GM06990 (cell line): Measurements from ENCODE around the gene PAIP2B.

Source experiments
- DNase-seq: peaks from one replicate; pipeline ENCODE4 v3.0.0-alpha.2; 2011; ENCODE audit not compliant: insufficient read length; ENCODE audit errors: extremely low read depth
- H3K27me3 ChIP-seq: replicated peaks from 2 replicates; pipeline ENCODE4 v1.6.0; 2011; ENCODE audit warnings: low read length; ENCODE audit not compliant: control insufficient read depth, insufficient read depth
- H3K36me3 ChIP-seq: 2 replicates; pipeline ENCODE4 v1.5.1; 2011; ENCODE audit warnings: low read length; ENCODE audit not compliant: control insufficient read depth, insufficient read depth
- H3K4me3 ChIP-seq: replicated peaks from 2 replicates; pipeline ENCODE4 v1.5.1; 2011; ENCODE audit warnings: low read depth, mild to moderate bottlenecking, control low read depth, low read length
- CTCF ChIP-seq: IDR thresholded peaks from 2 replicates; pipeline ENCODE4 v1.5.1; 2011; ENCODE audit warnings: low read length, control low read depth, mild to moderate bottlenecking, inconsistent platforms; ENCODE audit not compliant: insufficient read depth, poor library complexity, severe bottlenecking

PAIP2B gene

GRCh38 chr2:71150082-71150816 is 76.7 kb downstream of the PAIP2B start:
- DNase-seq: no peak
- H3K4me3 ChIP-seq: no peak overlapping the region
- no peak for TF ChIP-seq CTCF
- H3K27me3 ChIP-seq: no peaks in the 10 kb centered on the region
- H3K36me3 ChIP-seq: peaks cover 18% of the 10 kb centered on the region

GRCh38 chr2:71148506-71149063 is 78.3 kb downstream of the PAIP2B start:
- H3K36me3 ChIP-seq: peaks cover 27% of the 10 kb centered on the region
- H3K27me3 ChIP-seq: no peaks in the 10 kb centered on the region
- no peak for DNase-seq
- H3K4me3 ChIP-seq: no peak overlapping the region
- TF ChIP-seq CTCF: no peak

- no peaks in the 10 kb centered on the region for H3K27me3 ChIP-seq
- no peak for TF ChIP-seq CTCF
- H3K36me3 ChIP-seq: peaks cover 24% of the 10 kb centered on the region
- H3K4me3 ChIP-seq: no peak overlapping the region
- no peak for DNase-seq
These were observed 83.1 kb downstream of the PAIP2B start for GRCh38 chr2:71143782-71144181.

GRCh38 chr2:71136174-71136573 is 90.7 kb downstream of the PAIP2B start:
- DNase-seq: no peak
- Histone ChIP-seq H3K4me3 (no peak overlapping the region), H3K36me3 (peaks cover 13% of the 10 kb centered on the region), H3K27me3 (no peaks in the 10 kb centered on the region)
- TF ChIP-seq CTCF: no peak

GRCh38 chr2:71133603-71134002 is 93.3 kb downstream of the PAIP2B start:
- no peak for DNase-seq
- TF ChIP-seq CTCF: no peak
- Histone ChIP-seq H3K27me3 (no peaks in the 10 kb centered on the region), H3K4me3 (no peak overlapping the region), H3K36me3 (peaks cover 11% of the 10 kb centered on the region)
